H1 (cell line): ENCODE data around the gene DCAF7. TPM values are rescaled to one million over a fixed set of nuclear protein-coding genes. Genes with fewer than 3 reads are reported as not detected.

ENCODE experiments used
- BACH1 ChIP-seq: IDR thresholded peaks from 2 replicates; pipeline ENCODE4 v1.6.1; 2012; ENCODE audit warnings: low read length, improper control_type of control experiment
- CHD7 ChIP-seq: fragments of 300-600 bp; sonication (generic); IDR thresholded peaks from 2 replicates; pipeline ENCODE4 v1.7.1; 2012; ENCODE audit warnings: low read length, moderate library complexity, mild to moderate bottlenecking, inconsistent platforms; ENCODE audit not compliant: insufficient replicate concordance
- EP300 ChIP-seq, 2 experiments: IDR thresholded peaks; 1 replicate in 1 of 2; 2 replicates in 1 of 2; pipeline ENCODE4 v1.6.1; 2011 to 2012; ENCODE audit warnings: low read depth in 2 of 2, low read length in 2 of 2, mild to moderate bottlenecking in 2 of 2, borderline replicate concordance in 1 of 2, inconsistent platforms in 1 of 2, moderate library complexity in 1 of 2
- NANOG ChIP-seq: IDR thresholded peaks from 2 replicates; pipeline ENCODE4 v1.6.1; 2011; ENCODE audit warnings: low read length, low read depth, mild to moderate bottlenecking, inconsistent platforms; ENCODE audit not compliant: insufficient read depth, poor library complexity, severe bottlenecking
- PHF8 ChIP-seq: fragments of 200-600 bp; sonication (generic); conservative IDR thresholded peaks from 2 replicates; pipeline ENCODE4 v1.7.1; 2012; ENCODE audit warnings: low read depth, mild to moderate bottlenecking, inconsistent platforms, low read length, moderate library complexity
- POLR2A ChIP-seq, 2 experiments: IDR thresholded peaks; 1 replicate in 1 of 2; 2 replicates in 1 of 2; pipeline ENCODE4 v1.6.1; 2011; ENCODE audit warnings: low read depth in 2 of 2, low read length in 2 of 2, mild to moderate bottlenecking in 2 of 2; ENCODE audit errors: control extremely low read depth in 1 of 2
- POU5F1 ChIP-seq: IDR thresholded peaks from 2 replicates; pipeline ENCODE4 v1.6.1; 2011; ENCODE audit warnings: low read depth, mild to moderate bottlenecking, low read length, moderate library complexity
- RBBP5 ChIP-seq: IDR thresholded peaks from 2 replicates; pipeline ENCODE4 v1.7.1; 2012; ENCODE audit warnings: low read depth, mild to moderate bottlenecking, inconsistent platforms, low read length, moderate library complexity, borderline replicate concordance
- SIN3A ChIP-seq, 2 experiments: IDR thresholded peaks in 1 of 2; conservative IDR thresholded peaks in 1 of 2; 2 replicates each; pipeline ENCODE4 v1.6.1; 2011 to 2012; ENCODE audit warnings: low read length in 2 of 2, improper control_type of control experiment in 1 of 2, low read depth in 1 of 2, mild to moderate bottlenecking in 1 of 2
- SIRT6 ChIP-seq: IDR thresholded peaks from one replicate; pipeline ENCODE4 v1.7.1; 2012; ENCODE audit warnings: low read length, inconsistent platforms
- polyA plus RNA-seq, 7 experiments: library from polyadenylated mRNA; depleted of rRNA in 3 of 7; stranded (reverse) in 5 of 7; unstranded in 2 of 7; fragments of >200 nt in 5 of 7; fragments of 200-250 nt in 2 of 7; gene quantifications; 1 replicate in 5 of 7; 2 replicates in 1 of 7; 4 replicates in 1 of 7; pipeline versions ENCODE4 v1.2.1 to v1.2.3, GENCODE V29; 2011 to 2013; ENCODE audit warnings: missing spikeins in 2 of 7, mixed read lengths in 2 of 7
- total RNA-seq: library from RNA; stranded (reverse); fragmentation: NEBNext Ultra II Directional; extraction: Animal tissue kit (Norgen Biotek cat#: 25700); gene quantifications from 2 replicates; pipeline ENCODE4 v1.2.1, GENCODE V29; 2021

DCAF7 gene
- total and polyA plus RNA-seq, 2 of the 8 experiments (the other 6 are each of a cell fraction or from before 2014, with no cell fraction given): 74.9 to 94.1 TPM

- TF ChIP-seq CHD7 (no peak), SIN3A (conservative IDR thresholded peaks at IDR 0.05 in 1 of 2, IDR thresholded peaks at IDR 0.05 in 1 of 2; ENCODE audit: low read depth in 1 of 2, low read length in 2 of 2) (no peak), EP300 (IDR thresholded peaks at IDR 0.05; ENCODE audit: borderline replicate concordance in 1 of 2, low read depth in 2 of 2, low read length in 2 of 2) (no peak), BACH1 (no peak), NANOG (no peak), POU5F1 (no peak), PHF8 (no peak), RBBP5 (no peak), SIRT6 (no peak), POLR2A (IDR thresholded peaks at IDR 0.05; ENCODE audit: control extremely low read depth in 1 of 2, low read depth in 2 of 2, low read length in 2 of 2) (no peak)
These were observed 11.5 kb downstream of the DCAF7 start (continued) for GRCh38 chr17:63561819-63562218.
